Heart right ventricle (tissue), 16 donors: Measurements from ENCODE around the gene ARMH1. TPM values are rescaled to one million over a fixed set of nuclear protein-coding genes. Genes with fewer than 3 reads are reported as not detected.
A peak's percentile ranks its signal among the peaks of the same experiment; 100 is the strongest.

Experiments
- ATAC-seq, 8 donors: fragments of 200-7000 bp; cut with Tn5 transposase; one replicate each; pipeline ENCODE4 v1.9.1; 2020; ENCODE audit warnings: mild to moderate bottlenecking in 8 of 8, moderate library complexity in 8 of 8, moderate number of reproducible peaks in 1 of 8
- DNase-seq, 2 donors: peaks; one replicate each; pipeline ENCODE4 v3.0.0-alpha.2; 2020
- H3K27ac ChIP-seq, 10 donors: fragments of 200-600 bp; sonication (generic) in 2 of 10; one replicate each; pipeline versions ENCODE4 v1.5.0 to v1.8.0; 2020 to 2022; ENCODE audit warnings: mild to moderate bottlenecking in 3 of 10
- H3K27me3 ChIP-seq, 7 donors: fragments of 200-600 bp; one replicate each; pipeline ENCODE4 v1.8.0; 2021 to 2022; ENCODE audit warnings: mild to moderate bottlenecking in 2 of 7
- H3K36me3 ChIP-seq, 9 donors: fragments of 200-600 bp; sonication (generic) in 1 of 9; one replicate each; pipeline versions ENCODE4 v1.5.0 to v1.8.0; 2020 to 2022; ENCODE audit warnings: mild to moderate bottlenecking in 2 of 9
- H3K4me1 ChIP-seq, 9 donors: fragments of 200-600 bp; sonication (generic) in 1 of 9; one replicate each; pipeline versions ENCODE4 v1.5.0 to v1.8.0; 2020 to 2022; ENCODE audit warnings: mild to moderate bottlenecking in 4 of 9
- H3K4me3 ChIP-seq, 10 donors: fragments of 200-600 bp; sonication (generic) in 2 of 10; one replicate each; pipeline versions ENCODE4 v1.5.0 to v1.8.0; 2020 to 2022; ENCODE audit warnings: mild to moderate bottlenecking in 7 of 10, moderate library complexity in 2 of 10
- H3K9me3 ChIP-seq, 11 donors: fragments of 200-600 bp in 10 of 11; sonication (generic) in 2 of 11; one replicate each; pipeline versions ENCODE4 v1.5.0 to v1.8.0; 2013 to 2022; ENCODE audit warnings: mild to moderate bottlenecking in 2 of 11, control low read depth in 1 of 11, moderate library complexity in 1 of 11
- WGBS, 2 donors: extraction: QIAGEN DNeasy Blood & Tissue Kit; methylation state at CpG; one replicate each; pipeline ENCODE4 v1.1.7; 2013; ENCODE audit warnings: inconsistent platforms in 1 of 2; 5-methylcytosine and 5-hydroxymethylcytosine counted together
- intact Hi-C, 10 donors: fragments of 100-400 bp; cut with DNase I; formaldehyde crosslinking; loops; one replicate each; pipeline versions ENCODE4 v1.11.1 to v1.14.2; 2022
- polyA plus RNA-seq, 2 donors: library from polyadenylated mRNA; stranded (reverse); fragments of 200-250 nt; gene quantifications; one replicate each; pipeline ENCODE4 v1.2.3, GENCODE V29; 2013
- total RNA-seq, 10 donors: library from RNA; stranded (reverse); fragmentation: NEBNext Ultra II Directional in 3 of 10; extraction: Animal tissue kit (Norgen Biotek cat#: 25700) in 3 of 10; gene quantifications; one replicate each; pipeline versions ENCODE4 v1.2.1 to v1.2.4, GENCODE V29; 2021 to 2023
- TF ChIP-seq, protein P1 (sequence below), 9 donors: fragments of 200-600 bp; sonication (generic) in 2 of 9; IDR thresholded peaks; one replicate each; pipeline versions ENCODE4 v1.5.0 to v1.8.0; 2021 to 2022; ENCODE audit warnings: antibody characterized with exemption in 9 of 9, mild to moderate bottlenecking in 5 of 9, moderate library complexity in 1 of 9
- donor health status: Arrhythmogenic right ventricular cardiomyopathy.
- donor health status: ischemic (EF 13 %, LVEDD 7.1; RV severe dilation, severe dysfunction).
- donor health status: healthy with polysubstance abuse.
- donor health status: DM: no; HTN: yes; CAD: no.
- donor health status: DM: no; HTN: no; CAD: no.
- donor health status: ischemic (EF 25% LVEDD 6.9; RV normal size, moderate dysfunction).
- donor health status: ischemic (EF 25% LVEDD 5.7; RV mildly dilated, moderate dysfunction).
- donor health status: healthy.
- donor health status: DM: yes; HTN: yes; CAD: no.
- donor health status: Ischemic cardiomyopathy.
- donor health status: ischemic (EF 35%, LVEDD 5.7; RV mildly dilated, moderate dysfunction).
- donor health status: nonischemic (EF 11% LVEDD 7.7; RV severe dilation, severe dysfunction).
- donor health status: DM: yes; HTN: yes; CAD: no.
- donor health status: PGD.
- donor health status: ischemic (EF 29% LVEDD 5.4; RV normal size, mild dysfunction).
- donor health status: nonischemic (EF 23%, LVEDD 6.1; RV moderate dilation, normal function).

Gene ARMH1
- total and polyA plus RNA-seq, 12 donors: 0.62 to 3.3 (median 1.1) TPM; not detected in 5

DNA sequence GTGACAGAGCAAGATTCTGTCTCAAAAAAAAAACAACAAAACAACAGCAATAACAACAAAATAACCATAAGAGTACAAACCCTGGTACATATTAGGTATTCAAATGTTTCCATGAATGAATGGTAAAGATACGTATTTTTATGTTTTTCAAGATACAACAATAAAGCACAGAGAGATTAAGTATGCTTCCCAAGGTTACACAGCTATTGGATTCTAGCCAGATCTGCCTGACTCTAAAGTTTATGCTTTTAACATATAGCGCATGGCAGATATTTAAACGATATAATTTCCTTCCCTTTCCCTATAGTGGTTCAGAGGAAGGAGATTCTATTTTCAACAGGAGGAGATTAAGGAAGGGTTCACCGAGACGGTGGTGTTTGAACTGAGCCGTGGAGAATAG is 31.0 kb downstream of the ARMH1 start:
- no peak for DNase-seq
- H3K4me3 ChIP-seq: no peak overlapping the region
- H3K9me3 ChIP-seq: no peaks in the 10 kb centered on the region
- no peak for ATAC-seq
- peaks cover 0 to 5% (median 0%) of the 10 kb centered on the region in 7 donors for H3K27me3 ChIP-seq
- peaks cover 0 to 10% (median 3%) of the 10 kb centered on the region in 9 donors for H3K4me1 ChIP-seq
- no peak overlapping the region for H3K27ac ChIP-seq
- no peaks in the 10 kb centered on the region for H3K36me3 ChIP-seq
- intact Hi-C loops: no loop called here
- TF ChIP-seq, protein P1, sequence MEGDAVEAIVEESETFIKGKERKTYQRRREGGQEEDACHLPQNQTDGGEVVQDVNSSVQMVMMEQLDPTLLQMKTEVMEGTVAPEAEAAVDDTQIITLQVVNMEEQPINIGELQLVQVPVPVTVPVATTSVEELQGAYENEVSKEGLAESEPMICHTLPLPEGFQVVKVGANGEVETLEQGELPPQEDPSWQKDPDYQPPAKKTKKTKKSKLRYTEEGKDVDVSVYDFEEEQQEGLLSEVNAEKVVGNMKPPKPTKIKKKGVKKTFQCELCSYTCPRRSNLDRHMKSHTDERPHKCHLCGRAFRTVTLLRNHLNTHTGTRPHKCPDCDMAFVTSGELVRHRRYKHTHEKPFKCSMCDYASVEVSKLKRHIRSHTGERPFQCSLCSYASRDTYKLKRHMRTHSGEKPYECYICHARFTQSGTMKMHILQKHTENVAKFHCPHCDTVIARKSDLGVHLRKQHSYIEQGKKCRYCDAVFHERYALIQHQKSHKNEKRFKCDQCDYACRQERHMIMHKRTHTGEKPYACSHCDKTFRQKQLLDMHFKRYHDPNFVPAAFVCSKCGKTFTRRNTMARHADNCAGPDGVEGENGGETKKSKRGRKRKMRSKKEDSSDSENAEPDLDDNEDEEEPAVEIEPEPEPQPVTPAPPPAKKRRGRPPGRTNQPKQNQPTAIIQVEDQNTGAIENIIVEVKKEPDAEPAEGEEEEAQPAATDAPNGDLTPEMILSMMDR (IDR thresholded peaks at IDR 0.05): no peak
- WGBS, 2 donors: 74 to 78% methylated on average over 6 of the region's 6 CpGs

DNA sequence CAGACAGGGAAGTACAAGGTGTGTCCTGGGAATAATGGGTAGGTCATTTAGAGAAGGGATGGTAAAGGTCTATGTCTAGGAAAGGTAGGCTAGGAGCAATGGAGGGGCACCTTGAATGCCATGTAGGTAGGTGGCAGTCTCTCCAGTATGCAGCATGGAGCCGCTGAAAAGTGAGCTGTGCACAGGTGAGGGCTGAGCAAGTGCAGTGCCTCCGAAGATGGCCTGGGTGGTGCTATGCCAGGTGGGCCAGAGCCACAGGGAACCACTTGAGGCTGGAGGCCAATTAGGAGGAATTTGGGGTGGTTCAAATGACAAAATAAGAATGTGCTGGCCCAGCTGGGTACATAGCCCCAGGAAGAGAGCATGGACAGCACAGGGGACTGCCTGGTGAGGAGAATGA is 31.4 kb downstream of the ARMH1 start:
- H3K36me3 ChIP-seq: no peaks in the 10 kb centered on the region
- peaks cover 0 to 5% (median 0%) of the 10 kb centered on the region in 7 donors for H3K27me3 ChIP-seq
- ATAC-seq (no peak), DNase-seq (no peak)
- intact Hi-C loops: no loop called here
- WGBS, 2 donors: 88 to 90% methylated on average over 2 of the region's 2 CpGs
- no peak overlapping the region for H3K4me3 ChIP-seq
- H3K4me1 ChIP-seq: peaks cover 0 to 10% (median 3%) of the 10 kb centered on the region in 9 donors
- TF ChIP-seq, protein P1 (IDR thresholded peaks at IDR 0.05): no peak
- no peaks in the 10 kb centered on the region for H3K9me3 ChIP-seq
- no peak overlapping the region for H3K27ac ChIP-seq

DNA sequence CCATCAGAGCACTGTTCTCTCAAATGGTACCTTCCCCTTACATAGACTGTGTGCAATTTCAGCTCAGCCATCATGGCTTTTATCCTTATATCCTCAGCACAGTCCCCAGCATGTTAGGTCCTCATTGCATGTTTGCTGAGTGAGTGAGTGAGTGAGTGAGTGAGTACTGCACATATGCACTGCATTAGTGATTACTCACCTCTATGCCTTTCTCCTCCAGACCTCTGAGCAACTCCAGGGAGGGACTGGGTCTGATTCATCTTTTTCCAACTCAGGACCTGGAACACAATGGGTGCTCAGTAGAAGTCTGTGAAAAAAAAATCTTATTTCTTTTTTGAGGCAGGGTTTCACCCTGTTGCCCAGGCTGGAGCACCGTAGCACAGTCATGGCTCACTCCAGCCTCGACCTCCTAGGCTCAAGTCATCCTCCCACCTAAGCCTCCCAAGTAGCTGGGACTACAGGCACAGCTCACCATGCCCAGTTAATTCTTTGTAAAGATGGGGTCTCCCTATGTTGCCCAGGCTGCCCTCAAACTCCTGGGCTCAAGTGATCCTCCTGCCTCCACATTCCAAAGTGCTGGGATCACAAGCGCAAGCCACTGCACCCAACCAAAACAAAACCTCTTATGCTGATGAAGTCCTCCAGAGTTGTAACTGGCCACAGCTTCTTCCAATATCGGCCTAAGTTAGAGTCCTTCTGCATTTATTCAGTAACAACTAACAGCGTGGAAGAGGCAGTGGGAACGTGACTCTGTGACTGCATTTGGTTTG is 32.8 kb downstream of the ARMH1 start:
- no peak for DNase-seq
- Histone ChIP-seq H3K27ac (no peak overlapping the region), H3K9me3 (no peaks in the 10 kb centered on the region), H3K36me3 (no peaks in the 10 kb centered on the region), H3K27me3 (peaks cover 0 to 6% (median 0%) of the 10 kb centered on the region in 7 donors), H3K4me3 (no peak overlapping the region), H3K4me1 (peaks cover 0 to 10% (median 3%) of the 10 kb centered on the region in 9 donors)
- WGBS, 2 donors: 89 to 92% methylated on average over 6 of the region's 6 CpGs
- intact Hi-C loops: no loop called here
- TF ChIP-seq, protein P1 (IDR thresholded peaks at IDR 0.05): no peak
- no peak for ATAC-seq

DNA sequence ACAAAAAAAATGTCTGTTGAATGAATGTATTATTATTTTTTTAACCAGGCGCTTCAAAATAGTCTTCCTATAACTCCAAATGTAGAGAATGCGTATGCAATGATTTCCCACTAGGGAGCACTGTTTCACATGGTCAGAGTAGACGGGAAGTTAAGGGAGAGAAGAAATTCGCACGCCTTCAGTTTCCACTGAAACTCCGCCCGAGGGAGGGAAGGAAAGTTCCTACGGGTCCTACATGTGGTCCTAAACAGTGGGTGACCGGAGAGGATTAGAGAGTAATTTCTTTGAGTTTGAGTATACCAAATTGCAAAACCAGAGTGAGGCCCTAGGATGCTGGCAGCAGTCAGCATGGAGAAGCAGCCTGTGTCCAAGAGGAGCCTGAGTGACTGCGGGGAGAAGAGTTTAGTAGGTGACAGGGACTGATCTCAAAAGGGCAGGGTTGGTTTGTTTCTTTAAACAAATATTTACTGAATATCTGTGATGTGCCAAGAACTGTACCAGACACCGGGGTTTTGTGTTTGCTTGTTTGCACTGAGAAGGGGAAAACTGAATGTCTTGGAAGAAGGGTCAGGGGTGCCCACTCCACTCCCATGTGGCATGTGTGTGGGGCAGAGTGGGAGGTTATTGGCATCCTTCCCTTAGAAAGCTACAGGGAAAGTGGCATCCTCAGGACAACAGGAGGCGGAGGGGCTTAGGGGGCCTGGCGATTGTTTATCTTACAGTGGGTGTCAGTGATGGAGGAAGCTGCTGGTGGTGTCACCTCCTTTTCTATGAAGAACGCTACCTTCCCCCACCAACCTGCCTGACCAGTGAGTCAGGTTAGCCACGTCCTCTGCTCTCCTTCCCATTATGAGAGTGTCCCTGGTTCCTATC is 33.7 kb downstream of the ARMH1 start:
- H3K36me3 ChIP-seq: no peaks in the 10 kb centered on the region
- intact Hi-C loops: no loop called here
- TF ChIP-seq, protein P1 (IDR thresholded peaks at IDR 0.05): peak; percentile 28 to 78 (median 69)
- DNase-seq: peak in 1 of 2 donors; percentile 42
- 36 to 43% methylated on average over 15 of the region's 15 CpGs for WGBS, 2 donors
- H3K4me1 ChIP-seq: peaks cover 0 to 10% (median 3%) of the 10 kb centered on the region in 9 donors
- peak overlapping the region in 2 of 10 donors; percentile 3 to 26 for H3K4me3 ChIP-seq
- no peaks in the 10 kb centered on the region for H3K9me3 ChIP-seq
- peaks cover 0 to 6% (median 0%) of the 10 kb centered on the region in 7 donors for H3K27me3 ChIP-seq
- no peak overlapping the region for H3K27ac ChIP-seq
- peak; percentile 52 to 81 (median 70) for ATAC-seq
